Endodermal cell (in vitro differentiated cells): ENCODE data around the gene JUNB. TPM values are rescaled to one million over a fixed set of nuclear protein-coding genes. Genes with fewer than 3 reads are reported as not detected.
A peak's percentile ranks its signal among the peaks of the same experiment; 100 is the strongest.

Source experiments
- DNase-seq: peaks from one replicate; pipeline ENCODE4 v3.0.0-alpha.2; 2017
- H3K27ac ChIP-seq: 2 replicates; pipeline ENCODE4 v1.5.1; 2013; ENCODE audit warnings: mild to moderate bottlenecking, low read depth, low read length, moderate library complexity
- H3K27me3 ChIP-seq: 2 replicates; pipeline ENCODE4 v1.6.1; 2013; ENCODE audit warnings: mild to moderate bottlenecking, low read length, moderate library complexity; ENCODE audit not compliant: insufficient read depth, control insufficient read depth, poor library complexity, severe bottlenecking
- H3K36me3 ChIP-seq: 2 replicates; pipeline ENCODE4 v1.7.0; 2013; ENCODE audit warnings: mild to moderate bottlenecking, low read length, moderate library complexity; ENCODE audit not compliant: control insufficient read depth, insufficient read depth
- H3K4me1 ChIP-seq: one replicate; pipeline ENCODE4 v1.7.0; 2013; ENCODE audit warnings: low read length; ENCODE audit not compliant: control insufficient read depth, insufficient read depth
- H3K4me3 ChIP-seq: 2 replicates; pipeline ENCODE4 v1.5.1; 2013; ENCODE audit warnings: mild to moderate bottlenecking, low read length, moderate library complexity
- H3K9ac ChIP-seq: 2 replicates; pipeline ENCODE4 v1.6.1; 2013; ENCODE audit warnings: mild to moderate bottlenecking, low read length, moderate library complexity; ENCODE audit not compliant: poor library complexity, severe bottlenecking; ENCODE audit errors: extremely low read depth
- H3K9me3 ChIP-seq: 2 replicates; pipeline ENCODE4 v1.6.1; 2013; ENCODE audit warnings: mild to moderate bottlenecking, low read length, moderate library complexity; ENCODE audit not compliant: control insufficient read depth
- H3K27ac Mint-ChIP-seq: 2 replicates; pipeline ENCODE4 v1.8.0; 2020; ENCODE audit warnings: mixed read lengths
- H3K27me3 Mint-ChIP-seq: 2 replicates; pipeline ENCODE4 v1.8.0; 2021; ENCODE audit warnings: mild to moderate bottlenecking, mixed read lengths; ENCODE audit not compliant: insufficient read depth
- H3K36me3 Mint-ChIP-seq: 2 replicates; pipeline ENCODE4 v1.8.0; 2020; ENCODE audit warnings: low read depth, mixed read lengths
- H3K4me1 Mint-ChIP-seq: 2 replicates; pipeline ENCODE4 v1.8.0; 2020; ENCODE audit warnings: mixed read lengths
- H3K4me3 Mint-ChIP-seq: 2 replicates; pipeline ENCODE4 v1.8.0; 2020; ENCODE audit warnings: mild to moderate bottlenecking, moderate library complexity, mixed read lengths
- H3K9me3 Mint-ChIP-seq: 2 replicates; pipeline ENCODE4 v1.8.0; 2020; ENCODE audit warnings: mild to moderate bottlenecking, mixed read lengths
- CTCF ChIP-seq: fragments of 200-600 bp; sonication (generic); conservative IDR thresholded peaks from 2 replicates; pipeline ENCODE4 v1.5.0; 2021; ENCODE audit warnings: antibody characterized with exemption, mild to moderate bottlenecking
- WGBS, 2 experiments: methylation state at CpG; one replicate each; pipeline versions ENCODE4 v1.1.5 to v1.1.7; 2013; ENCODE audit warnings: missing lambda C conversion rate in 2 of 2, mixed read lengths in 1 of 2; ENCODE audit not compliant: insufficient coverage in 1 of 2, insufficient read length in 1 of 2; 5-methylcytosine and 5-hydroxymethylcytosine counted together
- total RNA-seq, 2 donors: library from RNA; stranded (reverse); fragmentation: NEBNext Ultra II Directional in 1 of 2; extraction: Animal tissue kit (Norgen Biotek cat#: 25700) in 1 of 2; gene quantifications; 2 replicates in 1 of 2; 3 replicates in 1 of 2; pipeline ENCODE4 v1.2.1, GENCODE V29; 2021

JUNB gene
- total RNA-seq, 2 donors from 2014 or later = 6.7 to 7.2 TPM

GRCh38 chr19:12752056-12752781, 39.1 kb upstream of the JUNB start:
- H3K4me3 ChIP-seq = no peak overlapping the region
- peaks cover 7% of the 10 kb centered on the region for H3K4me1 Mint-ChIP-seq
- peaks cover 12% of the 10 kb centered on the region for H3K9me3 Mint-ChIP-seq
- no peak overlapping the region for H3K27ac ChIP-seq
- H3K4me1 ChIP-seq = no peaks in the 10 kb centered on the region
- H3K4me3 Mint-ChIP-seq = peak overlapping the region; percentile 33
- H3K27ac Mint-ChIP-seq = no peak overlapping the region
- WGBS, 2 experiments = 66 to 82% methylated on average over 5 to 21 of the region's 23 CpGs
- H3K9me3 ChIP-seq = peaks cover 11% of the 10 kb centered on the region
- H3K36me3 Mint-ChIP-seq = peaks cover 12% of the 10 kb centered on the region
- H3K36me3 ChIP-seq = peaks cover 11% of the 10 kb centered on the region
- peaks cover 43% of the 10 kb centered on the region for H3K27me3 ChIP-seq
- no peak for TF ChIP-seq CTCF
- peaks cover 60% of the 10 kb centered on the region for H3K27me3 Mint-ChIP-seq
- no peak overlapping the region for H3K9ac ChIP-seq
- DNase-seq = no peak

GRCh38 chr19:12754465-12755196, 36.7 kb upstream of the JUNB start:
- Mint-ChIP-seq H3K36me3 (no peaks in the 10 kb centered on the region), H3K4me3 (no peak overlapping the region), H3K27ac (no peak overlapping the region), H3K9me3 (no peaks in the 10 kb centered on the region), H3K27me3 (peaks cover 56% of the 10 kb centered on the region), H3K4me1 (peaks cover 12% of the 10 kb centered on the region)
- Histone ChIP-seq H3K4me1 (no peaks in the 10 kb centered on the region), H3K9ac (no peak overlapping the region), H3K36me3 (no peaks in the 10 kb centered on the region), H3K9me3 (no peaks in the 10 kb centered on the region), H3K4me3 (no peak overlapping the region), H3K27me3 (peaks cover 39% of the 10 kb centered on the region), H3K27ac (no peak overlapping the region)
- WGBS, 2 experiments = 91 to 93% methylated on average over 37 to 50 of the region's 50 CpGs
- DNase-seq = no peak
- no peak for TF ChIP-seq CTCF

GRCh38 chr19:12756150-12756883, 35.0 kb upstream of the JUNB start:
- H3K9me3 Mint-ChIP-seq = peaks cover 3% of the 10 kb centered on the region
- DNase-seq = no peak
- Histone ChIP-seq H3K36me3 (no peaks in the 10 kb centered on the region), H3K4me3 (no peak overlapping the region), H3K27me3 (peaks cover 22% of the 10 kb centered on the region), H3K9me3 (no peaks in the 10 kb centered on the region), H3K4me1 (no peaks in the 10 kb centered on the region), H3K27ac (no peak overlapping the region), H3K9ac (no peak overlapping the region)
- H3K27ac Mint-ChIP-seq = no peak overlapping the region
- 85 to 89% methylated on average over 14 to 19 of the region's 19 CpGs for WGBS, 2 experiments
- peaks cover 40% of the 10 kb centered on the region for H3K27me3 Mint-ChIP-seq
- H3K4me3 Mint-ChIP-seq = no peak overlapping the region
- H3K4me1 Mint-ChIP-seq = peaks cover 16% of the 10 kb centered on the region
- peaks cover 5% of the 10 kb centered on the region for H3K36me3 Mint-ChIP-seq
- no peak for TF ChIP-seq CTCF
